ENCODE results near the gene PCDHGA7. TPM values are rescaled to one million over a fixed set of nuclear protein-coding genes. Genes with fewer than 3 reads are reported as not detected.
"Not testable (repeated sequence)": the region's sequence is repeated elsewhere in the genome, so short reads cannot be mapped to it uniquely, and the experiment has no call there.

The PCDHGA7 gene
- total RNA-seq, 1 experiment from 2014 or later: 0.83 TPM

GRCh38 chr5:141375444-141376155 lies 6.9 kb upstream of the PCDHGA7 start:
- not testable (repeated sequence) for H3K56ac ChIP-seq (ENCODE audit: insufficient read length, low read depth, low read length); H3K79me2 ChIP-seq (ENCODE audit: insufficient read depth, low read length); H3K4me1 Mint-ChIP-seq; H3K4me3 Mint-ChIP-seq; H4K20me1 ChIP-seq (ENCODE audit: control insufficient read depth, insufficient read depth, insufficient read length); H3K79me1 ChIP-seq (ENCODE audit: insufficient read depth, low read depth, low read length, poor library complexity, severe bottlenecking); H3K14ac ChIP-seq (ENCODE audit: insufficient read depth, low read length); H2BK15ac ChIP-seq (ENCODE audit: low read depth, low read length); H2BK12ac ChIP-seq (ENCODE audit: insufficient read length, low read depth, low read length); H3K27ac Mint-ChIP-seq; H3K23me2 ChIP-seq (ENCODE audit: insufficient read length, low read depth, low read length, poor library complexity, severe bottlenecking); H2AFZ ChIP-seq (ENCODE audit: low read length); H3K9ac ChIP-seq (ENCODE audit: extremely low read depth, insufficient read length, low read length); H2AK5ac ChIP-seq (ENCODE audit: insufficient read length, low read length); H4K8ac ChIP-seq (replicated peaks; ENCODE audit: insufficient read length, low read depth, low read length); H3K4me1 ChIP-seq (ENCODE audit: insufficient read depth, low read length); H4K5ac ChIP-seq (ENCODE audit: insufficient read length, low read depth, low read length); H3K27me3 ChIP-seq (ENCODE audit: insufficient read depth, low read length); H3K27ac ChIP-seq (ENCODE audit: insufficient read length, low read depth, low read length); H2BK5ac ChIP-seq (ENCODE audit: insufficient read length, low read length); H2BK120ac ChIP-seq (ENCODE audit: low read depth, low read length, poor library complexity, severe bottlenecking); H3K18ac ChIP-seq (ENCODE audit: insufficient read length, low read depth, low read length); H3K27me3 Mint-ChIP-seq (ENCODE audit: low read depth); H3K4me2 ChIP-seq (ENCODE audit: insufficient read depth, insufficient read length, low read length); H2BK20ac ChIP-seq (ENCODE audit: low read depth, low read length, poor library complexity, severe bottlenecking); H3T11ph ChIP-seq (ENCODE audit: low read length); H3K23ac ChIP-seq (ENCODE audit: insufficient read length, low read depth, low read length); H3K4ac ChIP-seq (ENCODE audit: low read depth, low read length); H4K91ac ChIP-seq (ENCODE audit: insufficient read length, low read depth, low read length)
- H3K9me3 ChIP-seq (ENCODE audit: control insufficient read depth, low read depth, low read length): peaks cover 30% of the 10 kb centered on the region
- peak; percentile 30; the same call in 1 of the 3 replicates for TF ChIP-seq CTCF (conservative IDR thresholded peaks at IDR 0.05)
- no CpG with 5 or more reads among the region's 48 CpGs for WGBS (ENCODE audit: extremely low coverage, insufficient read length, low lambda C conversion rate)
- Mint-ChIP-seq H3K9me3 (peaks cover 59 to 70% of the 10 kb centered on the region in 2 experiments), H3K36me3 (ENCODE audit: insufficient read depth in 1 of 3, low read depth in 3 of 3) (peaks cover 30 to 45% (median 43%) of the 10 kb centered on the region in 3 experiments)
- peak; percentile 24 for DNase-seq
